ENCODE results near the gene DYRK1A. TPM values are rescaled to one million over a fixed set of nuclear protein-coding genes. Genes with fewer than 3 reads are reported as not detected.

Gene DYRK1A
- polyA plus RNA-seq, 1 donor: 48.3 TPM

GRCh38 chr21:37383784-37384311, 17.3 kb downstream of the DYRK1A start:
- 100% methylated on average over 1 of the region's 1 CpG for WGBS (ENCODE audit: insufficient coverage, low lambda C conversion rate)
- DNase-seq: no peak
- H3K36me3 ChIP-seq (ENCODE audit: control insufficient read depth, insufficient read depth, low read length): peaks cover 3% of the 10 kb centered on the region
- H3K27ac ChIP-seq (ENCODE audit: low read length): no peak overlapping the region
- no peaks in the 10 kb centered on the region for H3K9me3 ChIP-seq (ENCODE audit: control insufficient read depth, low read depth, low read length)
- no peaks in the 10 kb centered on the region for H3K27me3 ChIP-seq (ENCODE audit: control insufficient read depth, insufficient read depth, low read length)
- H3K4me3 ChIP-seq (ENCODE audit: low read length): no peak overlapping the region
- H3K4me1 ChIP-seq (ENCODE audit: control insufficient read depth, insufficient read depth, low read length): peaks cover 3% of the 10 kb centered on the region

GRCh38 chr21:37384416-37384815, 17.8 kb downstream of the DYRK1A start:
- DNase-seq: no peak
- Histone ChIP-seq H3K4me3 (ENCODE audit: low read length) (no peak overlapping the region), H3K27me3 (ENCODE audit: control insufficient read depth, insufficient read depth, low read length) (no peaks in the 10 kb centered on the region), H3K27ac (ENCODE audit: low read length) (no peak overlapping the region), H3K9me3 (ENCODE audit: control insufficient read depth, low read depth, low read length) (no peaks in the 10 kb centered on the region), H3K36me3 (ENCODE audit: control insufficient read depth, insufficient read depth, low read length) (peaks cover 3% of the 10 kb centered on the region), H3K4me1 (ENCODE audit: control insufficient read depth, insufficient read depth, low read length) (peaks cover 3% of the 10 kb centered on the region)
- WGBS (ENCODE audit: insufficient coverage, low lambda C conversion rate): no CpG with 5 or more reads among the region's 1 CpG

- no peak for DNase-seq
- peaks cover 3% of the 10 kb centered on the region for H3K36me3 ChIP-seq (ENCODE audit: control insufficient read depth, insufficient read depth, low read length)
- 60% methylated on average over 1 of the region's 5 CpGs for WGBS (ENCODE audit: insufficient coverage, low lambda C conversion rate)
- H3K27ac ChIP-seq (ENCODE audit: low read length): no peak overlapping the region
- peaks cover 2% of the 10 kb centered on the region for H3K4me1 ChIP-seq (ENCODE audit: control insufficient read depth, insufficient read depth, low read length)
- H3K27me3 ChIP-seq (ENCODE audit: control insufficient read depth, insufficient read depth, low read length): no peaks in the 10 kb centered on the region
- no peak overlapping the region for H3K4me3 ChIP-seq (ENCODE audit: low read length)
- no peaks in the 10 kb centered on the region for H3K9me3 ChIP-seq (ENCODE audit: control insufficient read depth, low read depth, low read length)
Observed at GRCh38 chr21:37385179-37385765, 18.7 kb downstream of the DYRK1A start.

- peaks cover 3% of the 10 kb centered on the region for H3K36me3 ChIP-seq (ENCODE audit: control insufficient read depth, insufficient read depth, low read length)
- H3K4me3 ChIP-seq (ENCODE audit: low read length): no peak overlapping the region
- H3K4me1 ChIP-seq (ENCODE audit: control insufficient read depth, insufficient read depth, low read length): no peaks in the 10 kb centered on the region
- no peaks in the 10 kb centered on the region for H3K27me3 ChIP-seq (ENCODE audit: control insufficient read depth, insufficient read depth, low read length)
- DNase-seq: no peak
- H3K27ac ChIP-seq (ENCODE audit: low read length): no peak overlapping the region
- H3K9me3 ChIP-seq (ENCODE audit: control insufficient read depth, low read depth, low read length): no peaks in the 10 kb centered on the region
- WGBS (ENCODE audit: insufficient coverage, low lambda C conversion rate): no CpG with 5 or more reads among the region's 8 CpGs
Observed at GRCh38 chr21:37386151-37386550, 19.6 kb downstream of the DYRK1A start.

- Histone ChIP-seq H3K4me3 (ENCODE audit: low read length) (no peak overlapping the region), H3K27ac (ENCODE audit: low read length) (no peak overlapping the region), H3K36me3 (ENCODE audit: control insufficient read depth, insufficient read depth, low read length) (peaks cover 9% of the 10 kb centered on the region), H3K9me3 (ENCODE audit: control insufficient read depth, low read depth, low read length) (peaks cover 3% of the 10 kb centered on the region), H3K4me1 (ENCODE audit: control insufficient read depth, insufficient read depth, low read length) (no peaks in the 10 kb centered on the region), H3K27me3 (ENCODE audit: control insufficient read depth, insufficient read depth, low read length) (no peaks in the 10 kb centered on the region)
- WGBS (ENCODE audit: insufficient coverage, low lambda C conversion rate): 100% methylated on average over 1 of the region's 5 CpGs
- no peak for DNase-seq
Observed at GRCh38 chr21:37389456-37389855, 22.9 kb downstream of the DYRK1A start.

- no peak for DNase-seq
- WGBS (ENCODE audit: insufficient coverage, low lambda C conversion rate): 80% methylated on average over 1 of the region's 3 CpGs
- no peaks in the 10 kb centered on the region for H3K4me1 ChIP-seq (ENCODE audit: control insufficient read depth, insufficient read depth, low read length)
- no peak overlapping the region for H3K4me3 ChIP-seq (ENCODE audit: low read length)
- H3K27ac ChIP-seq (ENCODE audit: low read length): no peak overlapping the region
- H3K36me3 ChIP-seq (ENCODE audit: control insufficient read depth, insufficient read depth, low read length): peaks cover 7% of the 10 kb centered on the region
- no peaks in the 10 kb centered on the region for H3K27me3 ChIP-seq (ENCODE audit: control insufficient read depth, insufficient read depth, low read length)
- H3K9me3 ChIP-seq (ENCODE audit: control insufficient read depth, low read depth, low read length): peaks cover 3% of the 10 kb centered on the region
Observed at GRCh38 chr21:37391666-37392065, 25.1 kb downstream of the DYRK1A start.

- H3K4me1 ChIP-seq (ENCODE audit: control insufficient read depth, insufficient read depth, low read length): no peaks in the 10 kb centered on the region
- no peak overlapping the region for H3K4me3 ChIP-seq (ENCODE audit: low read length)
- peaks cover 3% of the 10 kb centered on the region for H3K9me3 ChIP-seq (ENCODE audit: control insufficient read depth, low read depth, low read length)
- H3K27me3 ChIP-seq (ENCODE audit: control insufficient read depth, insufficient read depth, low read length): no peaks in the 10 kb centered on the region
- WGBS (ENCODE audit: insufficient coverage, low lambda C conversion rate): 71% methylated on average over 1 of the region's 4 CpGs
- H3K27ac ChIP-seq (ENCODE audit: low read length): no peak overlapping the region
- DNase-seq: no peak
- H3K36me3 ChIP-seq (ENCODE audit: control insufficient read depth, insufficient read depth, low read length): peaks cover 6% of the 10 kb centered on the region
Observed at GRCh38 chr21:37392441-37392840, 25.9 kb downstream of the DYRK1A start.

- no CpG with 5 or more reads among the region's 2 CpGs for WGBS (ENCODE audit: insufficient coverage, low lambda C conversion rate)
- Histone ChIP-seq H3K9me3 (ENCODE audit: control insufficient read depth, low read depth, low read length) (peaks cover 3% of the 10 kb centered on the region), H3K4me1 (ENCODE audit: control insufficient read depth, insufficient read depth, low read length) (no peaks in the 10 kb centered on the region), H3K27ac (ENCODE audit: low read length) (no peak overlapping the region), H3K36me3 (ENCODE audit: control insufficient read depth, insufficient read depth, low read length) (peaks cover 6% of the 10 kb centered on the region), H3K27me3 (ENCODE audit: control insufficient read depth, insufficient read depth, low read length) (no peaks in the 10 kb centered on the region), H3K4me3 (ENCODE audit: low read length) (no peak overlapping the region)
- no peak for DNase-seq
Observed at GRCh38 chr21:37393030-37393429, 26.5 kb downstream of the DYRK1A start.

GRCh38 chr21:37393786-37394185, 27.2 kb downstream of the DYRK1A start:
- Histone ChIP-seq H3K36me3 (ENCODE audit: control insufficient read depth, insufficient read depth, low read length) (peaks cover 6% of the 10 kb centered on the region), H3K4me3 (ENCODE audit: low read length) (no peak overlapping the region), H3K4me1 (ENCODE audit: control insufficient read depth, insufficient read depth, low read length) (no peaks in the 10 kb centered on the region), H3K27me3 (ENCODE audit: control insufficient read depth, insufficient read depth, low read length) (no peaks in the 10 kb centered on the region), H3K9me3 (ENCODE audit: control insufficient read depth, low read depth, low read length) (peaks cover 3% of the 10 kb centered on the region), H3K27ac (ENCODE audit: low read length) (no peak overlapping the region)
- no peak for DNase-seq
- WGBS (ENCODE audit: insufficient coverage, low lambda C conversion rate): 100% methylated on average over 1 of the region's 3 CpGs

- H3K4me1 ChIP-seq (ENCODE audit: control insufficient read depth, insufficient read depth, low read length): no peaks in the 10 kb centered on the region
- H3K36me3 ChIP-seq (ENCODE audit: control insufficient read depth, insufficient read depth, low read length): peaks cover 6% of the 10 kb centered on the region
- H3K27ac ChIP-seq (ENCODE audit: low read length): no peak overlapping the region
- no peaks in the 10 kb centered on the region for H3K27me3 ChIP-seq (ENCODE audit: control insufficient read depth, insufficient read depth, low read length)
- H3K9me3 ChIP-seq (ENCODE audit: control insufficient read depth, low read depth, low read length): peaks cover 3% of the 10 kb centered on the region
- WGBS (ENCODE audit: insufficient coverage, low lambda C conversion rate): no CpG with 5 or more reads among the region's 2 CpGs
- H3K4me3 ChIP-seq (ENCODE audit: low read length): no peak overlapping the region
- no peak for DNase-seq
Observed at GRCh38 chr21:37395961-37396360, 29.4 kb downstream of the DYRK1A start.

GRCh38 chr21:37396855-37397254, 30.3 kb downstream of the DYRK1A start:
- peaks cover 3% of the 10 kb centered on the region for H3K9me3 ChIP-seq (ENCODE audit: control insufficient read depth, low read depth, low read length)
- DNase-seq: no peak
- no peaks in the 10 kb centered on the region for H3K27me3 ChIP-seq (ENCODE audit: control insufficient read depth, insufficient read depth, low read length)
- no peak overlapping the region for H3K4me3 ChIP-seq (ENCODE audit: low read length)
- H3K36me3 ChIP-seq (ENCODE audit: control insufficient read depth, insufficient read depth, low read length): peaks cover 6% of the 10 kb centered on the region
- no peak overlapping the region for H3K27ac ChIP-seq (ENCODE audit: low read length)
- WGBS (ENCODE audit: insufficient coverage, low lambda C conversion rate): no CpG with 5 or more reads among the region's 6 CpGs
- H3K4me1 ChIP-seq (ENCODE audit: control insufficient read depth, insufficient read depth, low read length): no peaks in the 10 kb centered on the region

Measured in large intestine (tissue), 3 donors.